ENCODE results near the gene CCDC90B. TPM values are rescaled to one million over a fixed set of nuclear protein-coding genes. Genes with fewer than 3 reads are reported as not detected.
"Not testable (repeated sequence)": the region's sequence is repeated elsewhere in the genome, so short reads cannot be mapped to it uniquely, and the experiment has no call there.

The CCDC90B gene
- total RNA-seq, 2 experiments from 2014 or later, result 29.2 to 32.3 TPM

- peaks cover 35% of the 10 kb centered on the region for H3K4me1 Mint-ChIP-seq (ENCODE audit: low read depth)
- POLR2A ChIA-PET, result no interaction called here
- intact Hi-C loops (cut with micrococcal nuclease), result no loop called here
Measured at GRCh38 chr11:83284501-83285150, 1.5 kb downstream of the CCDC90B start.

DNA sequence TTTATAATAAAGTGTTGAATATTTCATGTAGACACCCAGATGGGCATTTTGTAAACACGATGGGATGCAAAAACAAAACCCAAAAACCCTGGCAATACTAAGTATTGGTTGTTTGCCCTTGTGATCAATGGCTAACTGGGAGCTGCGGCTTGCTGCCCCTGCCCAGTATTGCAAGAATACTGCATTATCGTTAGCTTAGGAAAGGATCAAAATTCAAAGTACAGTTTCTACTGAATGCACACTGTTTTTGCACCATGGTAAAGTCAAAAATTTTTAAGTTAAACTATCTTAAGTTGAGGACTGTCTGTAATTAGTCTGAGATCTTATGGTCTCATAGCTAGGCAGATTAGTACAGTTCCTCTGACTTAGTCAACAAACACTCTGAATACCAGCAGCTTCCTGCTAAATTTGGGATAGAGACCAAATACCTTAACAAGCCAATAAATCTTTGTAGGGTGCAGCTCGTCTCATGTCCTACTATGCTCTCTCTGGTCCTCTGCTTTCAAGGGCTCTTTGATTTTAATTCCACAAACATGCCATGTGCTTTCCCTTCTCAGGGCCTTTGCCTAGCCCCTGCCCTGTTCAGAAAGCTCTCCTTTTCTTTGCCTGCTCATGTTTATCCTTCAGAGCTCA, 4.0 kb downstream of the CCDC90B start:
- DNase-seq, result no peak
- H3K36me3 Mint-ChIP-seq, result peaks cover 11% of the 10 kb centered on the region
- H3K27ac Mint-ChIP-seq, result no peak overlapping the region
- H3K27me3 Mint-ChIP-seq, result no peaks in the 10 kb centered on the region
- ChIA-PET CTCF (interaction anchor here (1.0 to 1.3 kb wide), 4 partner anchors 11 to 415 kb away, joined by 3 to 5 read pairs (median 4); no protein-coding TSS in a partner anchor), POLR2A (interaction anchor here (0.7 kb wide), 1 partner anchor 208 kb away, joined by 3 read pairs; no protein-coding TSS in a partner anchor)
- H3K4me1 Mint-ChIP-seq (ENCODE audit: low read depth), result peaks cover 33% of the 10 kb centered on the region
- H3K4me3 Mint-ChIP-seq, result no peak overlapping the region
- H3K9me3 Mint-ChIP-seq, result peaks cover 1% of the 10 kb centered on the region
- intact Hi-C loops (cut with micrococcal nuclease), result no loop called here

More at GRCh38 chr11:83284501-83285150, 1.5 kb downstream of the CCDC90B start:
- Mint-ChIP-seq H3K27ac (peak overlapping the region; percentile 99), H3K9me3 (peaks cover 3% of the 10 kb centered on the region), H3K4me3 (peak overlapping the region; percentile 92), H3K27me3 (no peaks in the 10 kb centered on the region), H3K36me3 (peaks cover 8% of the 10 kb centered on the region)
- CTCF ChIA-PET, result interaction anchor here (0.8 to 1.5 kb wide), 4 partner anchors 9 to 417 kb away, joined by 3 to 5 read pairs (median 3); no protein-coding TSS in a partner anchor
- DNase-seq, result no peak

DNA sequence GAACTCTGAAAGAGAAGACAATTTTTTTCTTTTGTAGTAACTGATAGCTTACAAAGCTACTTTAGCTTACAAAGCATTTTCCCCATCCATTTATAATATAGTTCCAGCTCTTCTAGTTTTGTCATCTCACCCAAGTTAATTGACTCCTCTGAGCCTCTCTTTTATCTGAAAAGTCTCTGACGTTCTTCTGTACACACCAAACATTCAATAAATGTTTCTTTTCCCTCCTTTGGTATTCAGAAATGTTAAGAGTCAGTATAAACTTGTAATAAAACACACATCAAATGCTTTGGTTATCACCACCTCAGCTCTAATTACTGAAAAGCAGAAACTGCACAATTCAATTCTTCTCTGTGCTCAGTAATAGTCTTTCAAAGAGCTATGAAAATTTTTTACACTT, 5.9 kb downstream of the CCDC90B start:
- no peak for DNase-seq
- Mint-ChIP-seq H3K9me3 (no peaks in the 10 kb centered on the region), H3K4me3 (no peak overlapping the region), H3K27me3 (no peaks in the 10 kb centered on the region), H3K27ac (no peak overlapping the region), H3K36me3 (peaks cover 13% of the 10 kb centered on the region), H3K4me1 (ENCODE audit: low read depth) (peaks cover 27% of the 10 kb centered on the region)
- POLR2A ChIA-PET, result no interaction called here
- intact Hi-C loops (cut with micrococcal nuclease), result no loop called here
- CTCF ChIA-PET, result interaction anchor here (1.3 kb wide), 1 partner anchor 12 kb away, joined by 5 read pairs; no protein-coding TSS in a partner anchor

- ChIA-PET CTCF (no interaction called here), POLR2A (interaction anchor here (0.6 kb wide), 1 partner anchor 243 kb away, joined by 3 read pairs; no protein-coding TSS in a partner anchor)
- Mint-ChIP-seq H3K27me3 (no peaks in the 10 kb centered on the region), H3K9me3 (no peaks in the 10 kb centered on the region), H3K36me3 (peaks cover 12% of the 10 kb centered on the region), H3K4me3 (no peak overlapping the region), H3K4me1 (ENCODE audit: low read depth) (peaks cover 11% of the 10 kb centered on the region), H3K27ac (no peak overlapping the region)
- no peak for DNase-seq
- intact Hi-C loops (cut with micrococcal nuclease), result no loop called here
Measured at GRCh38 chr11:83278351-83278750, 7.8 kb downstream of the CCDC90B start.

- DNase-seq, result no peak
- Mint-ChIP-seq H3K4me3 (no peak overlapping the region), H3K27me3 (no peaks in the 10 kb centered on the region), H3K27ac (no peak overlapping the region), H3K4me1 (ENCODE audit: low read depth) (peaks cover 3% of the 10 kb centered on the region), H3K36me3 (peaks cover 30% of the 10 kb centered on the region), H3K9me3 (peaks cover 5% of the 10 kb centered on the region)
- ChIA-PET POLR2A (no interaction called here), CTCF (interaction anchor here (0.6 to 3.5 kb wide), 6 partner anchors 8 to 409 kb away, joined by 3 to 11 read pairs (median 3); no protein-coding TSS in a partner anchor)
- intact Hi-C loops (cut with micrococcal nuclease), result no loop called here
Measured at GRCh38 chr11:83275888-83276641, 10.1 kb downstream of the CCDC90B start.

GRCh38 chr11:83272627-83273026, 13.5 kb downstream of the CCDC90B start:
- Mint-ChIP-seq H3K27me3 (no peaks in the 10 kb centered on the region), H3K27ac (no peak overlapping the region), H3K9me3 (peaks cover 5% of the 10 kb centered on the region), H3K36me3 (peaks cover 52% of the 10 kb centered on the region), H3K4me3 (no peak overlapping the region), H3K4me1 (ENCODE audit: low read depth) (peaks cover 19% of the 10 kb centered on the region)
- no peak for DNase-seq
- POLR2A ChIA-PET, result no interaction called here
- intact Hi-C loops (cut with micrococcal nuclease), result no loop called here
- CTCF ChIA-PET, result interaction anchor here (0.9 kb wide), 1 partner anchor 23 kb away, joined by 3 read pairs; no protein-coding TSS in a partner anchor

DNA sequence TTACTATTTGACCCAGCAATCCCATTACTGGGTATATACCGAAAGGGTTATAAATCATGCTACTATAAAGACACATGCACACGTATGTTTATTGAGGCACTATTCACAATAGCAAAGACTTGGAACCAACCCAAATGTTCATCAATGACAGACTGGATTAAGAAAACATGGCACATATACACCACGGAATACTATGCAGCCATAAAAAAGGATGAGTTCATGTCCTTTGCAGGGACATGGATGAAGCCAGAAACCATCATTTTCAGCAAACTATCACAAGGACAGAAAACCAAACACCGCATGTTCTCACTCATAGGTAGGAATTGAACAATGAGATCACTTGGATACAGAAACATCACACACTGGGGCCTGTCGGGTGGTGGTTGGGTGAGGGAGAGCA, 14.4 kb downstream of the CCDC90B start:
- POLR2A ChIA-PET, result not testable (repeated sequence)
- Mint-ChIP-seq H3K36me3 (peaks cover 56% of the 10 kb centered on the region), H3K4me1 (ENCODE audit: low read depth) (peaks cover 19% of the 10 kb centered on the region)

GRCh38 chr11:83269080-83269479, 17.1 kb downstream of the CCDC90B start:
- CTCF ChIA-PET; H3K9me3 Mint-ChIP-seq; H3K4me3 Mint-ChIP-seq; H3K27ac Mint-ChIP-seq; POLR2A ChIA-PET; DNase-seq; H3K27me3 Mint-ChIP-seq; intact Hi-C loops (cut with micrococcal nuclease): not testable (repeated sequence)
- Mint-ChIP-seq H3K36me3 (peaks cover 67% of the 10 kb centered on the region), H3K4me1 (ENCODE audit: low read depth) (peaks cover 19% of the 10 kb centered on the region)

More for the DNA sequence above, 14.4 kb downstream of the CCDC90B start:
- H3K9me3 Mint-ChIP-seq; H3K27me3 Mint-ChIP-seq; DNase-seq; intact Hi-C loops (cut with micrococcal nuclease); H3K4me3 Mint-ChIP-seq; H3K27ac Mint-ChIP-seq; CTCF ChIA-PET: not testable (repeated sequence)

DNA sequence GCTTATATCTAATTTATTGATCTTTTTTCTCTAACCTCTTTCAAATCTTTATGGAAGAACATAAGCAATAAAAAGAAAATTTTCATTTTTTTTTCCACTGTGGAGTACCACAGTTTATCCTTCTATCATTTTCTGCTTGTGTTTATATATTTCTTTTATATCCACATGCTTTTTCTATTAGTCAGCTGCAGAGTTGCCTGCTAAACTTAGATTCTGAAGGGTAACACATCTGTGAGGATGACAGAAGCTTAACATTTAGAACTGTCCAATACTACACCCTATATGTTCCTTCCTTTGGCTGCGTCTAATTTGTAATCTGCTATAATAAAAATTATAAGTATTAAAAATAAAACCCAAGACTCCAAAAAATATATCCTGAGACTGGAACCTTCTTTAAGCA, 20.8 kb downstream of the CCDC90B start:
- CTCF ChIA-PET, result no interaction called here
- H3K4me1 Mint-ChIP-seq (ENCODE audit: low read depth), result peaks cover 12% of the 10 kb centered on the region

DNA sequence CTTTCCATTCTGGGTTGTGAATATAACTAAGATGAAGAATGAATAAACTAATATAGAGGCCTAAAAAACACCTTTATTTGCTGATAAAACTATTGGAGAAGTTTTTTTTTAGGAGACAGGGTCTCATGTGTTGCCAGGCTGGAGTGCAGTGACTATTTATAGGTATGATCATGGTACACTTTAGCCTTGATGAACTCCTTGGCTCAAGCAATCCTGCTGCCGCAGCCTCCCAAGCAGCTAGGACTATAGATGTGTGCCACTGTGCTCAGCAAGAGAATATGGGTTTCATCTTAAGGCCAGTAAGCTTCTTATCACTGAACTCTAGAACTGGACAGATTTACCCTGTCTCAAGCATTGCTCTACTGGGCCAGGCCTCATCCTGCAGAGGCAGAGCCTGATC, 26.6 kb downstream of the CCDC90B start:
- no peak for DNase-seq
- ChIA-PET POLR2A (no interaction called here), CTCF (interaction anchor here (1.0 kb wide), 1 partner anchor 10 kb away, joined by 5 read pairs; no protein-coding TSS in a partner anchor)
- Mint-ChIP-seq H3K4me3 (no peak overlapping the region), H3K36me3 (peaks cover 17% of the 10 kb centered on the region), H3K27ac (no peak overlapping the region), H3K9me3 (no peaks in the 10 kb centered on the region), H3K4me1 (ENCODE audit: low read depth) (no peaks in the 10 kb centered on the region), H3K27me3 (no peaks in the 10 kb centered on the region)
- intact Hi-C loops (cut with micrococcal nuclease), result no loop called here

More for the DNA sequence above, 20.8 kb downstream of the CCDC90B start:
- Mint-ChIP-seq H3K36me3 (peaks cover 47% of the 10 kb centered on the region), H3K27ac (no peak overlapping the region), H3K4me3 (no peak overlapping the region), H3K9me3 (no peaks in the 10 kb centered on the region), H3K27me3 (no peaks in the 10 kb centered on the region)
- intact Hi-C loops (cut with micrococcal nuclease), result no loop called here
- POLR2A ChIA-PET, result no interaction called here
- DNase-seq, result no peak

DNA sequence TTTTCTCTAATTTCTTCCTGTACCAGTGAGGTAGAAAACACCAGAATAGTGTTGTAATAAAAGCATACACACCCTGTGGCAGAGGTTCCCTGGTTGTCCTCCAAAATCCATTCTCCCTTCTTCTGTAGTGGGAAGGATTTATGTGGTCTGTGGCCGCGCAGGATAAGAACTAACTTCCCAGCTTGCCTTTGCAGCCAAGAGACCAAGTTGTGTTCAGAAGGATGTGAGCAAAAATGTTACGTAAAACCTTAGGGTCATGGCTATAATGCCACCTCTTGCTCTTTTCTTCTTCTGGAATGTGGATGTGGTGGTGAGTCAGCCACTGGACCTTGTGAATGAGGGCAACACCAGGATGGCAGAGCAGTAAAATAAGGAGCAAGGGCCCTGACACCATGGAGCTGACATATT, 28.4 kb downstream of the CCDC90B start:
- no peak overlapping the region for H3K27ac Mint-ChIP-seq
- intact Hi-C loops (cut with micrococcal nuclease), result no loop called here
- no peaks in the 10 kb centered on the region for H3K27me3 Mint-ChIP-seq
- ChIA-PET CTCF (interaction anchor here (1.2 to 1.5 kb wide), 2 partner anchors 8 to 540 kb away, joined by 3 to 7 read pairs; no protein-coding TSS in a partner anchor), POLR2A (no interaction called here)
- H3K36me3 Mint-ChIP-seq, result peaks cover 8% of the 10 kb centered on the region
- no peak for DNase-seq
- H3K4me3 Mint-ChIP-seq, result no peak overlapping the region
- no peaks in the 10 kb centered on the region for H3K9me3 Mint-ChIP-seq
- H3K4me1 Mint-ChIP-seq (ENCODE audit: low read depth), result no peaks in the 10 kb centered on the region
